Mesenchymal stem cell (in vitro differentiated cells and primary cell): ENCODE results near the gene CD7.

ENCODE experiments used
- DNase-seq: peaks from one replicate; pipeline ENCODE4 v3.0.0-alpha.2; 2013
- H2AFZ ChIP-seq: one replicate; pipeline ENCODE4 v1.6.1; 2013; ENCODE audit warnings: low read depth, mild to moderate bottlenecking, control low read depth, inconsistent platforms, low read length, moderate library complexity
- H2AK5ac ChIP-seq: 2 replicates; pipeline ENCODE4 v1.6.1; 2013; ENCODE audit warnings: low read length, moderate library complexity, mild to moderate bottlenecking, inconsistent platforms; ENCODE audit not compliant: severe bottlenecking
- H2BK120ac ChIP-seq: one replicate; pipeline ENCODE4 v1.6.1; 2013; ENCODE audit warnings: low read depth, mild to moderate bottlenecking, inconsistent platforms, low read length, moderate library complexity
- H2BK12ac ChIP-seq, 2 experiments: one replicate each; pipeline ENCODE4 v1.6.1; 2013; ENCODE audit warnings: inconsistent platforms in 2 of 2, low read length in 2 of 2, mild to moderate bottlenecking in 2 of 2, moderate library complexity in 2 of 2, control low read depth in 1 of 2
- H2BK15ac ChIP-seq: one replicate; pipeline ENCODE4 v1.6.1; 2013; ENCODE audit warnings: mild to moderate bottlenecking, low read depth, inconsistent platforms; ENCODE audit not compliant: poor library complexity, severe bottlenecking
- H2BK5ac ChIP-seq: 2 replicates; pipeline ENCODE4 v1.6.1; 2013; ENCODE audit warnings: low read depth, mild to moderate bottlenecking, low read length, control low read depth, inconsistent platforms; ENCODE audit not compliant: poor library complexity, severe bottlenecking
- H3K14ac ChIP-seq, 2 experiments: one replicate each; pipeline ENCODE4 v1.6.1; 2013; ENCODE audit warnings: inconsistent platforms in 2 of 2, low read length in 2 of 2, control low read depth in 1 of 2, mild to moderate bottlenecking in 1 of 2, moderate library complexity in 1 of 2
- H3K18ac ChIP-seq, 2 experiments: one replicate each; pipeline ENCODE4 v1.6.1; 2013; ENCODE audit warnings: inconsistent platforms in 2 of 2, low read length in 2 of 2, control low read depth in 1 of 2, low read depth in 1 of 2, mild to moderate bottlenecking in 1 of 2
- H3K23ac ChIP-seq, 2 experiments: one replicate each; pipeline ENCODE4 v1.6.1; 2013; ENCODE audit warnings: inconsistent platforms in 2 of 2, low read length in 2 of 2, mild to moderate bottlenecking in 2 of 2, moderate library complexity in 2 of 2, control low read depth in 1 of 2
- H3K27ac ChIP-seq: 2 replicates; pipeline ENCODE4 v1.5.1; 2013; ENCODE audit warnings: mild to moderate bottlenecking, moderate library complexity, low read length, control low read depth, inconsistent platforms; ENCODE audit not compliant: poor library complexity, severe bottlenecking
- H3K27me3 ChIP-seq, 2 experiments: 2 replicates each; pipeline versions ENCODE4 v1.6.1 to v1.7.0; 2013; ENCODE audit warnings: low read length in 2 of 2, mild to moderate bottlenecking in 2 of 2, moderate library complexity in 2 of 2, control low read depth in 1 of 2, inconsistent platforms in 1 of 2; ENCODE audit not compliant: control insufficient read depth in 1 of 2, insufficient read depth in 1 of 2
- H3K36me3 ChIP-seq, 2 experiments: 2 replicates each; pipeline versions ENCODE4 v1.6.1 to v1.7.0; 2013; ENCODE audit warnings: low read length in 2 of 2, control low read depth in 1 of 2, inconsistent platforms in 1 of 2, low read depth in 1 of 2, mild to moderate bottlenecking in 1 of 2; ENCODE audit not compliant: insufficient read depth in 2 of 2, control insufficient read depth in 1 of 2
- H3K4ac ChIP-seq, 2 experiments: one replicate each; pipeline ENCODE4 v1.6.1; 2013; ENCODE audit warnings: inconsistent platforms in 2 of 2, low read length in 2 of 2, mild to moderate bottlenecking in 2 of 2, moderate library complexity in 2 of 2, control low read depth in 1 of 2, low read depth in 1 of 2
- H3K4me1 ChIP-seq: 2 replicates; pipeline ENCODE4 v1.6.1; 2013; ENCODE audit warnings: low read depth, low read length, control low read depth; ENCODE audit not compliant: control insufficient read depth, insufficient read depth
- H3K4me2 ChIP-seq: 2 replicates; pipeline ENCODE4 v1.6.1; 2013; ENCODE audit warnings: low read length, mild to moderate bottlenecking, inconsistent platforms; ENCODE audit not compliant: poor library complexity, severe bottlenecking
- H3K4me3 ChIP-seq, 2 experiments: 2 replicates each; pipeline versions ENCODE4 v1.5.1 to v1.7.0; 2013; ENCODE audit warnings: low read length in 2 of 2, mild to moderate bottlenecking in 2 of 2, control low read depth in 1 of 2, low read depth in 1 of 2; ENCODE audit not compliant: insufficient read depth in 1 of 2
- H3K79me1 ChIP-seq: replicated peaks from 2 replicates; pipeline ENCODE4 v1.6.1; 2013; ENCODE audit warnings: mild to moderate bottlenecking, control low read depth, low read length, inconsistent platforms; ENCODE audit not compliant: poor library complexity, severe bottlenecking
- H3K9ac ChIP-seq: 2 replicates; pipeline ENCODE4 v1.7.0; 2013; ENCODE audit warnings: mild to moderate bottlenecking, low read length, moderate library complexity
- H3K9me3 ChIP-seq: 2 replicates; pipeline ENCODE4 v1.7.0; 2013; ENCODE audit warnings: mild to moderate bottlenecking, low read length; ENCODE audit not compliant: control insufficient read depth
- H4K8ac ChIP-seq: one replicate; pipeline ENCODE4 v1.6.1; 2013; ENCODE audit warnings: inconsistent platforms, mild to moderate bottlenecking, low read length, moderate library complexity
- H4K91ac ChIP-seq: one replicate; pipeline ENCODE4 v1.6.1; 2013; ENCODE audit warnings: mild to moderate bottlenecking, low read length, inconsistent platforms
- WGBS: methylation state at CpG from one replicate; pipeline ENCODE4 v1.1.7; 2013; ENCODE audit warnings: mixed read lengths; 5-methylcytosine and 5-hydroxymethylcytosine counted together

The CD7 gene

DNA sequence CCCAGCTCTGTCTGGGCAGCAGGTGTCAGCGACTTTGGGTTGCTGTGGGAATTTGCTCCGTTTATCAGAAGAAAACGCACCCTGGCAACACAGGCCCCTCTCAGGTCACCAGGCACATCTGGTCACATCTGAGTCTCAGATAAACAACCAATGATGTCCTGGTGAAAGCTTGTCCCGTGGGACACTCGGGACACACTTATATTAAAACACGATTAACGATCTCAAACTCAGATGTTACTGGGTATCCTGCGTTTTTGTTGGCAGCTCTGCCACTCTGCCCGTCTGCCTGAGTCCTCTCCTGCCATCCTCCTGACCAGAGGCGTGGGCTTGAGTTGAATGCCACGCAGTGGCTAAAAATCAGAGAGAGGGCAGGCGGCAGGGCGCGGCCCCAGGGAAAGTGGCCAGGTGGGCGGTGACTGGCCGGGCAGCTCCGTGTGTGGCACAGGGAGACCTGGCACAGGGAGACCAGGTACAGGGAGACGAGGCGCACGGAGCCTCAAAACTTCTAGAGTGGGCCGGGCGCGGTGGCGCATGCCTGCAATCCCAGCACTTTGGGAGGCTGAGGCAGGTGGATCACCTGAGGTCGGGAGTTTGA lies 14.0 kb upstream of the CD7 start:
- H2BK5ac ChIP-seq, result no peak overlapping the region
- H3K4ac ChIP-seq, result no peak overlapping the region
- H2BK12ac ChIP-seq, result no peak overlapping the region
- no peak overlapping the region for H3K14ac ChIP-seq
- no peak overlapping the region for H4K91ac ChIP-seq
- H3K9ac ChIP-seq, result no peak overlapping the region
- H4K8ac ChIP-seq, result no peak overlapping the region
- no peaks in the 10 kb centered on the region for H3K27me3 ChIP-seq
- no peak overlapping the region for H3K27ac ChIP-seq
- DNase-seq, result no peak
- 93% methylated on average over 25 of the region's 25 CpGs for WGBS
- H3K79me1 ChIP-seq, result no peaks in the 10 kb centered on the region
- no peak overlapping the region for H2AK5ac ChIP-seq
- H2AFZ ChIP-seq, result no peak overlapping the region
- H3K4me1 ChIP-seq, result peaks cover 64% of the 10 kb centered on the region
- peaks cover 0 to 9% of the 10 kb centered on the region in 2 experiments for H3K36me3 ChIP-seq
- no peak overlapping the region for H2BK15ac ChIP-seq
- H3K4me3 ChIP-seq, result peak overlapping the region in 1 of 2 experiments; percentile 68
- no peaks in the 10 kb centered on the region for H3K9me3 ChIP-seq
- H3K23ac ChIP-seq, result no peak overlapping the region
- no peak overlapping the region for H3K4me2 ChIP-seq
- H3K18ac ChIP-seq, result no peak overlapping the region
- H2BK120ac ChIP-seq, result no peak overlapping the region

DNA sequence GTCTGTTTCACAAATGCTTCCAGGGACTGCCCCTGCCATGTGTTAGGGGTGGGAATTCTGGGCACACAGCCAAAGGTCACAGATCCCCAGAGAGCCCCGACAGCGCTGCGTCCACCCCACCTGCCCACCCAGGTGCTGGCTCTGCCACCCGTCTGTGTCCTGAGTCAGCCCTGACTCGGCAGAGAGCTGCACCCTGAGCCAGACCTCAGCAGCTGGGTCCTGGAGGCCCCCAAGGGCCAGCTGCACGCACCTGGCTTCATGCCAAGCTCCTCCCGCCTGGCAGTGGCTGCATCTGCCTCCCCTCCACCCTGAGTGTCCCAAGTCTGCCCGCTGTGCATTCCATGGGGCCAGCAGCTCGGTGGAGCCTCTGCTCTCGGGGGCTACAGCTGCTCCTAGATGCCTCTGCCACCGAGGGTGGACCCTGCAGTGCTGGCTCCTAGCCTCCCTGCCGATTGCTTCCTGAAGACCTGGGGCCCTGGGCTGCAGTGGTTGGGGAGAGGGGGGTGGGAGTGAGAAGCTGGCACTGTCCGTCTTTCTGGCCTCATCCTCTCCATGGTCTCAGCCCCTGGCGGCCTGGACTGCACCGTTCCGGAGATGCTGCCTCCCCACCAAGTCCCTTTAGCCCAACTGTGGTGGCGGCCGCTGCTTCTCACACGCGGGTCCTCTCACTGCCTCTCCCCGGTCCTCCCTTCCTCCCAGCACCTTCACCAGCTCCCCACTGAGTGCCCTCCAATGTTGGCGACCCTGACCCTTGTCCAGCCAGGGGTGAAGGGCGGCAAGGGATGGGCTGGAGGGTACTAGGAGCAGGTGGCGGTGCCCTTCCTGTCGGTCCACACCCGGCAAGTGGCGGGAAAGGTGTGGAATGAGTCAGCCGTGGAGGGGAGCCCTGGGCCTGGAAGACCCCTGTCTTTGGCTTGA lies 13.2 kb upstream of the CD7 start:
- Histone ChIP-seq H3K14ac (peak overlapping the region in 1 of 2 experiments; percentile 41), H2BK12ac (no peak overlapping the region), H4K8ac (no peak overlapping the region), H2BK5ac (no peak overlapping the region), H3K4me1 (peaks cover 64% of the 10 kb centered on the region), H2AK5ac (no peak overlapping the region), H3K18ac (no peak overlapping the region), H3K27ac (no peak overlapping the region), H2BK120ac (no peak overlapping the region), H3K27me3 (no peaks in the 10 kb centered on the region), H3K9ac (peak overlapping the region; percentile 51), H3K23ac (no peak overlapping the region), H3K79me1 (no peaks in the 10 kb centered on the region), H4K91ac (no peak overlapping the region), H3K4ac (no peak overlapping the region), H3K9me3 (no peaks in the 10 kb centered on the region), H2AFZ (no peak overlapping the region), H3K4me3 (peak overlapping the region in 1 of 2 experiments; percentile 68), H3K4me2 (peak overlapping the region; percentile 42), H3K36me3 (peaks cover 0 to 15% of the 10 kb centered on the region in 2 experiments), H2BK15ac (no peak overlapping the region)
- 70% methylated on average over 21 of the region's 28 CpGs for WGBS
- DNase-seq, result peak; percentile 49

DNA sequence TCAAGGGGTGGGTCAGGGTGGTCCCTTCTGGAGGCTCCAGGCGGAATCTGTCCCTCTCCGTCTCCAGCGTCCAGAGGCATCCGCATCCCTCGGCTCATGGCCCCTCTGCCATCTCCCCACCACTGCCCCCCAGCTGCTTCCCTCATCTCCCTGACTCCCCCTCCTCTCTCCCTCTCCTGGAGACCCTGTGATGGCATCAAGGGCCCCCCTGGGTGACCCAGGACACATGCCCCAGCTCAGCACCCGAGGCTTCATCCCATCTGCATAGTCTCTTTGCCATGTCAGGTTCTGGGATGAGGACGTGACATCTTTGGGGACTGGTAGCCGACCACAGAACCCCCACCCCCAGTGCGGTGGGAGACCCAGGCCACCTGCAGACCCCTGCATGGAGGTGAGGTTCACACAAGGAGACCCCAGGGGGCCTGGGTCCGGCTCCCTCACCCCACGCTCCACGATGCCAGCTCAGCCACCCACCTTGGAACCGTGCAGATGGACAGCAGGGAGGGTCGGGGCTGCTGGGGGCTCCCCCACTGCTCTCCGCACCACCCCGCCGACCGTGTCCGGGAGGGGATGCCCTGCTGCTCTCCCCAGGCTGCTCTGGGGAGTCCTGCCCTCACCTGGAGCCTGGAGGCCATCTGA lies 12.4 kb upstream of the CD7 start:
- H3K27me3 ChIP-seq, result no peaks in the 10 kb centered on the region

More for the DNA sequence above, 12.4 kb upstream of the CD7 start:
- H3K18ac ChIP-seq, result no peak overlapping the region
- H3K23ac ChIP-seq, result no peak overlapping the region
- 92% methylated on average over 19 of the region's 19 CpGs for WGBS
- H3K27ac ChIP-seq, result no peak overlapping the region
- H2AFZ ChIP-seq, result no peak overlapping the region
- peak overlapping the region in 1 of 2 experiments; percentile 68 for H3K4me3 ChIP-seq
- no peaks in the 10 kb centered on the region for H3K79me1 ChIP-seq
- no peak overlapping the region for H3K4ac ChIP-seq
- H2BK5ac ChIP-seq, result no peak overlapping the region
- H4K8ac ChIP-seq, result no peak overlapping the region
- no peak overlapping the region for H3K14ac ChIP-seq
- peaks cover 62% of the 10 kb centered on the region for H3K4me1 ChIP-seq
- no peaks in the 10 kb centered on the region for H3K9me3 ChIP-seq
- H2BK15ac ChIP-seq, result no peak overlapping the region
- no peak overlapping the region for H4K91ac ChIP-seq
- H3K4me2 ChIP-seq, result peak overlapping the region; percentile 42
- DNase-seq, result no peak
- no peak overlapping the region for H2BK120ac ChIP-seq
- H3K9ac ChIP-seq, result peak overlapping the region; percentile 51
- peaks cover 0 to 23% of the 10 kb centered on the region in 2 experiments for H3K36me3 ChIP-seq
- peak overlapping the region in 1 of 2 experiments; percentile 6 for H2BK12ac ChIP-seq
- no peak overlapping the region for H2AK5ac ChIP-seq
